LNCaP clone FGC (cell line): ENCODE results near the gene GSK3B.

Experiments used
- DNase-seq: peaks from one replicate; pipeline ENCODE4 v3.0.0-alpha.2; 2011; ENCODE audit warnings: low read depth
- H3K4me3 ChIP-seq: 2 replicates; pipeline ENCODE4 v1.5.1; 2011; ENCODE audit warnings: mild to moderate bottlenecking, low read depth, low read length, control low read depth
- CTCF ChIP-seq: IDR thresholded peaks from 2 replicates; pipeline ENCODE4 v1.5.1; 2012; ENCODE audit warnings: mild to moderate bottlenecking; ENCODE audit not compliant: control insufficient read depth, insufficient read depth; ENCODE audit errors: extremely low read depth

Gene GSK3B

GRCh38 chr3:119800844-119801243 is 293.4 kb downstream of the GSK3B start:
- no peak for DNase-seq
- no peak for TF ChIP-seq CTCF

GRCh38 chr3:119796785-119797184 is 297.5 kb downstream of the GSK3B start:
- no peak for TF ChIP-seq CTCF
- no peak for DNase-seq

More at GRCh38 chr3:119800844-119801243, 293.4 kb downstream of the GSK3B start:
- H3K4me3 ChIP-seq = no peak overlapping the region

GRCh38 chr3:119796368-119796767 is 297.9 kb downstream of the GSK3B start:
- no peak overlapping the region for H3K4me3 ChIP-seq
- no peak for DNase-seq
- no peak for TF ChIP-seq CTCF

More at GRCh38 chr3:119796785-119797184, 297.5 kb downstream of the GSK3B start:
- H3K4me3 ChIP-seq = no peak overlapping the region

GRCh38 chr3:119795849-119796248 is 298.4 kb downstream of the GSK3B start:
- TF ChIP-seq CTCF = no peak
- DNase-seq = no peak
- H3K4me3 ChIP-seq = no peak overlapping the region

- H3K4me3 ChIP-seq = no peak overlapping the region
- no peak for DNase-seq
- TF ChIP-seq CTCF = no peak
Measured at GRCh38 chr3:119794971-119795612, 299.2 kb downstream of the GSK3B start.

- no peak for TF ChIP-seq CTCF
- no peak overlapping the region for H3K4me3 ChIP-seq
- no peak for DNase-seq
Measured at GRCh38 chr3:119794401-119794800, 299.8 kb downstream of the GSK3B start.

GRCh38 chr3:119792270-119792669 is 302.0 kb downstream of the GSK3B start:
- H3K4me3 ChIP-seq = no peak overlapping the region
- DNase-seq = no peak
- TF ChIP-seq CTCF = no peak
